Loucy (cell line): Measurements from ENCODE around the gene CADM1.

Source experiments
- CTCF ChIP-seq: fragments of 200-600 bp; sonication (generic); conservative IDR thresholded peaks from 2 replicates; pipeline ENCODE4 v1.5.1; 2014; ENCODE audit warnings: mild to moderate bottlenecking, antibody characterized with exemption, low read length
- EZH2phosphoT487 ChIP-seq: fragments of 200-600 bp; IDR thresholded peaks from 2 replicates; pipeline ENCODE4 v1.6.1; 2018; ENCODE audit warnings: antibody characterized with exemption, mild to moderate bottlenecking, moderate library complexity, borderline replicate concordance

- no peak for TF ChIP-seq CTCF
- TF ChIP-seq EZH2phosphoT487, result no peak
These were observed 336.0 kb downstream of the CADM1 start for GRCh38 chr11:115168229-115168671.
